Vagina (tissue), 2 donors: Measurements from ENCODE around the gene SUSD1.

ENCODE experiments used
- CTCF ChIP-seq, 3 experiments: fragments of 450-650 bp in 2 of 3; fragments of 200-600 bp in 1 of 3; sonication (generic) in 1 of 3; IDR thresholded peaks; one replicate each; pipeline ENCODE4 v1.5.1; 2017 to 2019; ENCODE audit warnings: antibody characterized with exemption in 3 of 3, mild to moderate bottlenecking in 2 of 3, moderate library complexity in 2 of 3
- POLR2A ChIP-seq, 2 donors: fragments of 450-650 bp; IDR thresholded peaks; one replicate each; pipeline ENCODE4 v1.6.1; 2017; ENCODE audit warnings: antibody characterized with exemption in 2 of 2, mild to moderate bottlenecking in 2 of 2, moderate library complexity in 2 of 2
- POLR2AphosphoS5 ChIP-seq, 2 donors: sonication (generic); formaldehyde crosslinking; IDR thresholded peaks; one replicate each; pipeline ENCODE4 v1.9.0; 2017; ENCODE audit warnings: antibody characterized with exemption in 2 of 2, mild to moderate bottlenecking in 2 of 2, low read depth in 1 of 2; ENCODE audit not compliant: insufficient read depth in 1 of 2

GRCh38 chr9:112032009-112032408 lies 143.1 kb downstream of the SUSD1 start:
- no peak for TF ChIP-seq CTCF (IDR thresholded peaks at IDR 0.05)
- TF ChIP-seq POLR2AphosphoS5 (IDR thresholded peaks at IDR 0.05; ENCODE audit: insufficient read depth in 1 of 2, low read depth in 1 of 2), result no peak
- no peak for TF ChIP-seq POLR2A (IDR thresholded peaks at IDR 0.05)
